Measurements from ENCODE around the gene PODXL2.
"Not testable (repeated sequence)": the region's sequence is repeated elsewhere in the genome, so short reads cannot be mapped to it uniquely, and the experiment has no call there.

PODXL2 gene

GRCh38 chr3:127691974-127692373 lies 63.0 kb downstream of the PODXL2 start:
- DNase-seq, result no peak

GRCh38 chr3:127692501-127693335 lies 63.7 kb downstream of the PODXL2 start:
- no peak for DNase-seq

- no peak for DNase-seq
These were observed 64.4 kb downstream of the PODXL2 start for GRCh38 chr3:127693336-127693843.

GRCh38 chr3:127694467-127695215 lies 65.7 kb downstream of the PODXL2 start:
- no peak for DNase-seq

- DNase-seq, result peak; percentile 16
These were observed 68.7 kb downstream of the PODXL2 start for GRCh38 chr3:127697551-127698240.

- no peak for DNase-seq
These were observed 69.3 kb downstream of the PODXL2 start for GRCh38 chr3:127698286-127698685.

- no peak for DNase-seq
These were observed 69.9 kb downstream of the PODXL2 start for GRCh38 chr3:127698691-127699415.

- no peak for DNase-seq
These were observed 70.7 kb downstream of the PODXL2 start for GRCh38 chr3:127699416-127700300.

- no peak for DNase-seq
These were observed 71.4 kb downstream of the PODXL2 start for GRCh38 chr3:127700406-127700805.

GRCh38 chr3:127701280-127701911 lies 72.4 kb downstream of the PODXL2 start:
- no peak for DNase-seq

GRCh38 chr3:127702151-127702578 lies 73.2 kb downstream of the PODXL2 start:
- DNase-seq, result no peak

- not testable (repeated sequence) for DNase-seq
These were observed 75.9 kb downstream of the PODXL2 start for GRCh38 chr3:127704840-127705239.

GRCh38 chr3:127706312-127706711 lies 77.3 kb downstream of the PODXL2 start:
- no peak for DNase-seq

- DNase-seq, result no peak
These were observed 77.9 kb downstream of the PODXL2 start for GRCh38 chr3:127706785-127707351.

GRCh38 chr3:127707851-127708411 lies 78.9 kb downstream of the PODXL2 start:
- DNase-seq, result no peak

GRCh38 chr3:127708837-127709236 lies 79.9 kb downstream of the PODXL2 start:
- DNase-seq, result no peak

GRCh38 chr3:127709320-127710060 lies 80.5 kb downstream of the PODXL2 start:
- no peak for DNase-seq

- no peak for DNase-seq
These were observed 81.4 kb downstream of the PODXL2 start for GRCh38 chr3:127710155-127710941.
